Hepatic stellate cell (primary cell): ENCODE results near the gene LPAR2.

Experiments
- DNase-seq: peaks from one replicate; pipeline ENCODE4 v3.0.0; 2011; ENCODE audit warnings: low spot score

LPAR2 gene

DNA sequence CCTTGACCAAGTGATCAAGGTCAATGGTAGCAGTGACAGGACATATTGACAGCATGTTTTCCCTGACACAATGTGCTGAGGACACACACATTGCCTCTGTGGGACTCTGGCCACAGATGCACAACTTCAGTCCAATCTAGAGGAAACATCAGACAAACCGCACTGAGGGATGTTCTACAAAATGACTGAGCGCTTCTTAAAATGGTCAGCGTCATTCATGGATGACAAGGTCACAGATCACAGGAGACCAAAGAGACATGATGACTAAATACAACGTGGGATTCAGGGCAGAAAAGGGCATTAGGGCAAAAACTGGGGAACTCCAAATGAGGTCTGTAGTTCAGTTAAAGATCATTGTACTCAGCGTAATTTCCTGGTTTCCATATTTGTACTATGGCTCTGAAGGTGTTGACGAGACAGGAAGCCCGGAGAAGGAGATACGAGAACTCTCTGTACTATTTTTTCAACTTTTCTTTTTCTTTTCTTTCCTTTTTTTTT lies 30.2 kb downstream of the LPAR2 start:
- DNase-seq = no peak

- no peak for DNase-seq
Measured at GRCh38 chr19:19595171-19595701, 32.8 kb downstream of the LPAR2 start.

DNA sequence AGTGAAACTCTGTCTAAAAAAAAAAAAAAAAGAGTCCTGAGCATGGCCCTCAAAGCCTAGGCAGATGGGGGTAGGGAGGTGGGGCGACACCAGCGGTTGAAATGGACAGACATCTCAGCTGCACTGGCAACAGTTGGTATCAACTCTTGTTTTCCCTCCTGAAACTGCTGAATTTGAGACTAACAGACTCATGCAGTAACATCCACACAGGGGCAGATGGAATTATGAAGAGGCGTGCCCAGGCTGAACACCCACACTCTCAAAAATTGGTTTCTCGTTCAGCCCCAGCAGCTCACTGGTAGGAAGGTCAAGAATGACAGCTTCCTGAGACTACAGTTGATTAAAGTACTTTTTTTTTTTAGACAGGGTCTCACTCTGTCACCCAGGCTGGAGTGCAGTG lies 33.6 kb downstream of the LPAR2 start:
- no peak for DNase-seq

DNA sequence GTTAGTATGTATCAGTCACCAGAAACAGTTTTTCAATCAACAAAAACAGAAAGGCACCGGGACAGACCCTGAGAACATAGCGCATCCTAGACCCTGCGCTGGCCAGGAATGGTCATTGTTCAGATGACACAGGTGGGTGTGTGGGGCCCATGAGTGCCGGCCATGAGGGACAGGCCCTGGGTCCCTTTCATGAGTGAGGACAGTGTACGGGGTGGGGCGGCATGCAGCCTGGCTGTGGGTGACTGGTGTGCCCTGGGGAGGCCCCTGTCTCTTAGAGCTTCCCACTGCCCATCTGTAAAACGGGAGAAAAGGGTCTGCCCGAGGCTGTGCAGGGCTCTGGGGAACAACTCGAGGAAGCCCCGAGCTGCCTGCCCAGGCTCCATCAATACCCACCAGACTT lies 35.3 kb downstream of the LPAR2 start:
- DNase-seq = no peak

- peak; percentile 70 for DNase-seq
Measured at GRCh38 chr19:19591133-19591825, 36.7 kb downstream of the LPAR2 start.

DNA sequence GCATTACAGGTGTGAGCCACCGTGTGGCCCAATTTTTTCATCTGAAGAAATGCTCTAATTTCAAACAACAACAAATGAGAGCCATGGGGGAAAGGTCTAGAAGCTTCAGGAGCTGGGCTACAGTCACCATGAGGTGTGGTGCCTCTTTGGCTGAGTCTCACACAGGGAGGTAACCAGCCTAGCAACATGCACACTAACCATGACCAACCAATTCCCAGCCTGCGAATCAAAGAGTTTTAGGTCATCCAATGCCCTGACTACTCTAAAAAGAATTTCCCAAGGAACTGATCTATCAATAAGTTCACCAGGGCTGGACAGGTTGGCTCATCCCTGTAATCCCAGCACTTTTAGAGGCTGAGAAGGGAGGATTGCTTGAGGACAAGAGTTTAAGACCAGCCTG lies 39.5 kb downstream of the LPAR2 start:
- no peak for DNase-seq

DNA sequence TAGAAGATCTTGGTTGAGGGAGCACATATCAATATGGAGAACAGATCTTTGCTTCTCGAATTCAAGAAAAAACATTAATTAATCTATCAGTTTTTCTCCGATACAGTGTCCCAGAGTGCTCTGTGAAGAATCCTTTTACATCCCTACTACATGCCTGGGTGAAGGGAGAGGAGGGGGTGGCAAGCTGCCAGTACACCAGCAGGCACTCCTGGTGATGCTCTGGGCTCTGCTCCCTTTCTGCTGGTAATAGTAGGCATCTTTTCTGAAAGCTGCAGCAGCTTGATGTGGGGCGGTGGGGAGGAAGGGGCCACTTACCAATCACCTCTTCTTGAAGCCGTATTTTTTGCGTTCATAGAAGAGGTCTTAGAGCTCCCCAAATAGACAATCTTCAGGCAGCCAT lies 40.2 kb downstream of the LPAR2 start:
- DNase-seq = no peak

DNA sequence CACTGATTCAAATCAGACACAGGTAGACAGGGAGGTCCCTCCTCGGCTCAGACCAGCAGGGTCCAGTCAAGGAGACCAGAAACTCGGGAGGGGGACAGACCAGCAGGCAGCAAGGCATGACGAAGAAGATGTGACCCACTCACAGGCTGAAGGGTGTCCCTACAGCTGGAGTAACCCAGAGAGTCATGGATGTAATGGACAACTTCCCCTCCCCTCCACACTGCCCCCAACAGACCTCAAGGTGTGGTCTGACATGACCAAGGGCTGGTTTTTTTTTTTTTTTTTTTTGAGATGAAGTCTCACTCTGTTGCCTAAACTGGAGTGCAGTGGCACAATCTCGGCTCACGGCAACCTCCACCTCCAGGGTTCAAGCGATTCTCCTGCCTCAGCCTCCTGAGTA lies 43.7 kb downstream of the LPAR2 start:
- DNase-seq = no peak

- no peak for DNase-seq
Measured at GRCh38 chr19:19582471-19582870, 45.5 kb downstream of the LPAR2 start.

GRCh38 chr19:19581391-19581790 lies 46.6 kb downstream of the LPAR2 start:
- DNase-seq = no peak

- DNase-seq = no peak
Measured at GRCh38 chr19:19580418-19580817, 47.6 kb downstream of the LPAR2 start.

GRCh38 chr19:19579533-19580361 lies 48.3 kb downstream of the LPAR2 start:
- DNase-seq = no peak

- no peak for DNase-seq
Measured at GRCh38 chr19:19578252-19578651, 49.8 kb downstream of the LPAR2 start.

DNA sequence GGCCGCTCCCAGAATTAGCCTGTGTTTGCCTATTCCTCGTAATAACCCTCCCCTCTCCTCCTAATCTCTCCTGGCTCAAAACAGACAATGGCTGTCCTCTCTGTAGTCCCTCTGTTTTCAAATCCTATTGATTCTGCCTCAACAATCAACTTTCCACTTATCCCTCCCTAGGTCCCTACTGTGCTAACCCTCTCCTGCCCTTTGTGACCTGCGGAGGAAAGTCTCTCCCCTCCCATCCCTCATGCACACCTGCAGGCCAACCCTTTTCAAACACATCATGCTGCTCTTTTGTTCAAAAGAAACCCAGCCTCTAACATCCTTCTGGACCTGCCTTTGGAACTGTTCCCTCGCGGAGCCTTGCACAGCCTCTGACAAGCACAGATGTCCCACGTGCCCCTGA lies 52.6 kb downstream of the LPAR2 start:
- DNase-seq = no peak
